ENCODE data around the gene ACRBP.

Gene ACRBP

DNA sequence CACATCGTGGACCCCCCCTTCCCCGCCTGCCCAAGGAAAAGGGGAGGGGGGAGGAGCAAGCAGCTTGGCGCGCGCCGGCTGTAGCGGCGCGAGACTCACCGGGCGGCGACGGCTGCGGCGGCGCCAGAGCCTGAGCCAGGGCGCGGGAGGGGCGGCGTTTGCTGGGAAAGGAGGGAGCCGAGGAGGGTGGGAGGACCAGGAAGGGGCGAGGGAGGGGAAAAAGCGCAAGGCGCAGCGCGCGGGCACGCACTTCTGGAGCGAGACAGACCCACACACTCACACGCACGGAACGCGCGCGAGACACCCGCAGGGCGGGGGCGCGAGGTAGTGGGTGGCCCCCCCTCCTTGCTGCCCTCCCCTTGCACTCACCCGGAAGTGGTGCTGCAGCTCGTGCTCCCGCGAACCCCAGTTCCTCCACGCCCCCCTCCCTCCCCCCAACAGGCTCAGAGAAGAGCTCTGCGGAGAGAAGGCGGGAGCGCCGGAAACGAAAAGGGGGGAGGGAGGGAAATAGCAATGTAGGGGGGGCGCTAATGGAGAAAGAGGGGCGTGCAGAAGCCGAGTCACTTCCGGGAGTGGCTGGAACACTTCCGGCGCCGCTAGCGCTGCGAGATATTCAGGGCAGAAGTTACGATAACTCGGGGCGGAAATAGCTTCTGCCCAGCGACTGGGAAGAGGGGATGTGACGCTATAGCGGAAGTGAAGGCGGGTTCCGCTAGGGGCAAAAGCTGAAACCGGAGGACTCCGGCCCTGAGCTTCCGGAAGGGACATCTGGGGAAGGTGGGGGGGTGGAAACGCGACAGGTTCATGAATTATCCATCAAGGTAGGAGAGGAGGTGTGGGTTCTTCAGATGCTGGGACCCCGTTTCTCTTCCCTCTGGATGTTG is 42.0 kb upstream of the ACRBP start, which contains the start of gene ZNF384:
Gene ZNF384, minus strand, starts transcription at position 377 of the 884 bp plus-strand sequence. CDS start 9,855 bp downstream, outside the sequence.
- TF ChIP-seq CTCF (IDR thresholded peaks at IDR 0.05; ENCODE audit: insufficient read depth, low read depth, low read length, missing control alignments): no peak
- DNase-seq (ENCODE audit: low read depth): peak; percentile 99
- H3K4me3 ChIP-seq (ENCODE audit: low read depth, low read length): peak within 1 kb of the TSS; percentile 88

GRCh38 chr12:6688543-6688998 is 41.3 kb upstream of the ACRBP start:
- peak overlapping the region; percentile 88 for H3K4me3 ChIP-seq (ENCODE audit: low read depth, low read length)
- peak; percentile 65 for DNase-seq (ENCODE audit: low read depth)
- no peak for TF ChIP-seq CTCF (IDR thresholded peaks at IDR 0.05; ENCODE audit: insufficient read depth, low read depth, low read length, missing control alignments)

DNA sequence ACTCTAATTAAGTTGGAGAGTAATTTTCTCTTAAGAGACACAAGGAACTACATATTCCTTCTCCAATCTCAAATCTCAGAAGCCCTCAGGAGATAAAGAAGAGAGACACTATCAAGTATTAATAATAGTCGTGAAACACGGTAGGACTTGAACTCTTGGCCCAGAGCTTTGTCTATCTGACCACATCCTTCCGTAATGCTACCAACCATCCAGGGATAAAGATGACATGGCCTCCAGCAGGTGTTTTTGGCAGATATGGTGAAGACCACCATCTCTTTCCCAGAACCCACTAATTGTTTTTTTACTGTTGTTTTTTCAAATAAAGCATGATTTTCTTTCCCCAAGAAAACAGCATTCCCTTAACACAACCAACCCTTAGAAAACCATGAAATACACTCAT is 38.6 kb upstream of the ACRBP start:
- no peak overlapping the region for H3K4me3 ChIP-seq (ENCODE audit: low read depth, low read length)
- no peak for TF ChIP-seq CTCF (IDR thresholded peaks at IDR 0.05; ENCODE audit: insufficient read depth, low read depth, low read length, missing control alignments)

GRCh38 chr12:6684609-6685008 is 37.4 kb upstream of the ACRBP start:
- H3K4me3 ChIP-seq (ENCODE audit: low read depth, low read length): no peak overlapping the region
- peak; percentile 52 for TF ChIP-seq CTCF (IDR thresholded peaks at IDR 0.05; ENCODE audit: insufficient read depth, low read depth, low read length, missing control alignments)
- DNase-seq (ENCODE audit: low read depth): peak; percentile 64

More for the DNA sequence above, 38.6 kb upstream of the ACRBP start:
- no peak for DNase-seq (ENCODE audit: low read depth)

GRCh38 chr12:6676962-6677361 is 29.7 kb upstream of the ACRBP start:
- TF ChIP-seq CTCF (IDR thresholded peaks at IDR 0.05; ENCODE audit: insufficient read depth, low read depth, low read length, missing control alignments): no peak
- no peak overlapping the region for H3K4me3 ChIP-seq (ENCODE audit: low read depth, low read length)
- DNase-seq (ENCODE audit: low read depth): no peak

DNA sequence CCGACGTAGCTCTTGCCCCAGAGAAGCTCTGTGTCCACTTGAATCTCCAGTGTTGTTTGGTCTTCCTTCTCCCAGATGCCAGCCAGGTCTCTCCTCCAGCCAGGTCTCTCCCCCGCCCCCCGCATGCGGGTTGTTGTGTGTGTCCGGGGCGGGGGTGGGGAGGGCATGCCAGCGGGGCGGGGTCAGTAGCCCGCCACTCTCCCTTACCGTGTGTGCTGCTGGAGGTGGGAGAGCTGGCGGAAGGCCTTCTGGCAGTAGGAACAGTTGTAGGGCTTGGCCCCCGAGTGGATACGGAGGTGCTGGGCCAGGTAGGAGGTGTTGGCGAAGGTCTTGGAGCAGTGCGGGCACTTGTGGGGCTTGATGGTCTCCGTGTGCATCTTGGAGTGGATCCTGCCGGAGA is 24.9 kb upstream of the ACRBP start:
- no peak for DNase-seq (ENCODE audit: low read depth)
- no peak overlapping the region for H3K4me3 ChIP-seq (ENCODE audit: low read depth, low read length)
- no peak for TF ChIP-seq CTCF (IDR thresholded peaks at IDR 0.05; ENCODE audit: insufficient read depth, low read depth, low read length, missing control alignments)

All from GM12865 (cell line).